Measurements from ENCODE around the gene CYP11A1. TPM values are rescaled to one million over a fixed set of nuclear protein-coding genes. Genes with fewer than 3 reads are reported as not detected.

CYP11A1 gene
- total and polyA plus RNA-seq, 2 donors (not counting 1 experiment from before 2014, with no cell fraction given) = not detected

DNA sequence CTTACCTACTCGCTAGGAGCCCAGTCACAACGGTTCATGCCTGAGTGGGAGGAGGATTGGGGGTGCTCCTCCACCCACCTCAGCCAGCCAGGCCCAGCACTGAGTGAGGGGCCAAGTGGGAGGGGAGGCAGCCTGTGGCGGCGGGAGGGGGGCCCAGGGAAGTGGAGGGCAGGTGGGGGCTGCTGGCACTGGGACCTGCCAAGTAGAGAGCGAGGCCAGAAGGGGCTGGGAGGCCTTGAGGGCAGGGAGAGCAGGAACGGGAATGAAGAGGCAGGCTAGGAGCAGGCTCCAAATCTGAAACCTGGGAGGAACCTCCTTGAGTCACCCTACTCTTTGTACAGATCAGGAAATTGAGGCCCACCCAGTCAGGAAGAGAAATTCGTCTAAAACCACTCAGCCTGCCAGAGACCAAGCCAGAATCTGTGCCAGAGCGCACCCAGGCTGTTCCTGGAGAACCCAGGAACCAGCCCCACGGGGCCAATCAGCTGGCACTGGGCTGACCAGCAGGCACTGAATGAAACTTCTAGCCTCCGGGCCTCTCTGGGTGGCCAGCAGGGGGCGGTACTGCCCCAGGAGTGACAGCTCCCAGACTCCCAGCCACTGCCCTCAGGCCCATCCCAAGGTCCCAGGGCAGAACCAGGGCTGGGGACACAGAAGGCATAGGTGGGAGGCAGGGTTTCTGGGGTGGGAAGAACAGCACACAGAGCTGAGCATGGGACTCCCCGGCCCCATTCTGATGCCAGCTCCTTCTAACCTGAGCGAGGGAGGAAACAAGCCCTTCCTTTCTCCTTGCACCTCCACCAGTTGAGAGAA lies 14.8 kb upstream of the CYP11A1 start:
- ATAC-seq (ENCODE audit: low read depth) (no peak), DNase-seq (peak; percentile 84)
- Histone ChIP-seq H2AFZ (ENCODE audit: insufficient read depth, low read depth, low read length, poor library complexity, severe bottlenecking) (no peak overlapping the region), H3K27ac (ENCODE audit: low read length in 2 of 2) (peak overlapping the region in 1 of 2 donors; percentile 97), H3K79me2 (ENCODE audit: control insufficient read depth, insufficient read depth, low read length) (peaks cover 12% of the 10 kb centered on the region), H3K4me3 (ENCODE audit: control extremely low read depth in 1 of 5, extremely low read depth in 1 of 5, insufficient read depth in 1 of 5, low read depth in 2 of 5, low read length in 4 of 5) (no peak overlapping the region), H4K20me1 (ENCODE audit: control insufficient read depth, insufficient read depth, low read length, poor library complexity, severe bottlenecking) (no peaks in the 10 kb centered on the region), H3K9me3 (ENCODE audit: control extremely low read depth in 1 of 3, control insufficient read depth in 2 of 3, insufficient read depth in 1 of 3, low read length in 2 of 3) (no peaks in the 10 kb centered on the region), H3K9ac (ENCODE audit: low read length) (no peak overlapping the region), H3K4me2 (replicated peaks; ENCODE audit: low read depth, low read length, poor library complexity, severe bottlenecking) (peak overlapping the region; percentile 76), H3K36me3 (replicated peaks in 1 of 2; ENCODE audit: control extremely low read depth in 1 of 2, control insufficient read depth in 1 of 2, extremely low read depth in 1 of 2, insufficient read depth in 2 of 2, low read length in 1 of 2) (no peaks in the 10 kb centered on the region), H3K4me1 (ENCODE audit: control insufficient read depth in 2 of 2, insufficient read depth in 2 of 2, low read length in 2 of 2) (peaks cover 53 to 58% of the 10 kb centered on the region in 2 donors), H3K27me3 (replicated peaks in 1 of 4; ENCODE audit: control extremely low read depth in 1 of 4, control insufficient read depth in 3 of 4, insufficient read depth in 4 of 4, low read length in 3 of 4) (no peaks in the 10 kb centered on the region)
- 38% methylated on average over 11 of the region's 13 CpGs for WGBS (ENCODE audit: insufficient coverage)
- intact Hi-C loops (cut with micrococcal nuclease) = loop anchor here (1.0 to 5.0 kb wide), 4 partner anchors 8 to 390 kb away; partner anchors contain the start of genes PML, STOML1 and UBL7
- TF ChIP-seq, protein P1, sequence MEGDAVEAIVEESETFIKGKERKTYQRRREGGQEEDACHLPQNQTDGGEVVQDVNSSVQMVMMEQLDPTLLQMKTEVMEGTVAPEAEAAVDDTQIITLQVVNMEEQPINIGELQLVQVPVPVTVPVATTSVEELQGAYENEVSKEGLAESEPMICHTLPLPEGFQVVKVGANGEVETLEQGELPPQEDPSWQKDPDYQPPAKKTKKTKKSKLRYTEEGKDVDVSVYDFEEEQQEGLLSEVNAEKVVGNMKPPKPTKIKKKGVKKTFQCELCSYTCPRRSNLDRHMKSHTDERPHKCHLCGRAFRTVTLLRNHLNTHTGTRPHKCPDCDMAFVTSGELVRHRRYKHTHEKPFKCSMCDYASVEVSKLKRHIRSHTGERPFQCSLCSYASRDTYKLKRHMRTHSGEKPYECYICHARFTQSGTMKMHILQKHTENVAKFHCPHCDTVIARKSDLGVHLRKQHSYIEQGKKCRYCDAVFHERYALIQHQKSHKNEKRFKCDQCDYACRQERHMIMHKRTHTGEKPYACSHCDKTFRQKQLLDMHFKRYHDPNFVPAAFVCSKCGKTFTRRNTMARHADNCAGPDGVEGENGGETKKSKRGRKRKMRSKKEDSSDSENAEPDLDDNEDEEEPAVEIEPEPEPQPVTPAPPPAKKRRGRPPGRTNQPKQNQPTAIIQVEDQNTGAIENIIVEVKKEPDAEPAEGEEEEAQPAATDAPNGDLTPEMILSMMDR (IDR thresholded peaks at IDR 0.05) = peak; percentile 95
- no peak for TF ChIP-seq EZH2 (IDR thresholded peaks at IDR 0.05; ENCODE audit: borderline replicate concordance, insufficient read depth, low read depth, low read length, poor library complexity, severe bottlenecking)
- Mint-ChIP-seq H3K9me3 (ENCODE audit: insufficient read depth) (no peaks in the 10 kb centered on the region), H3K27ac (peak overlapping the region; percentile 98), H3K4me1 (peaks cover 59% of the 10 kb centered on the region), H3K27me3 (no peaks in the 10 kb centered on the region), H3K4me3 (no peak overlapping the region)
- CTCF ChIA-PET = interaction anchor here (0.6 to 23.1 kb wide), 32 partner anchors 9 to 401 kb away, joined by 3 to 855 read pairs (median 5); partner anchors contain the start of genes ARID3B, CLK3, SEMA7A and UBL7
- POLR2A ChIA-PET = interaction anchor here (0.6 to 4.2 kb wide), 7 partner anchors 20 to 490 kb away, joined by 3 to 35 read pairs (median 4); partner anchors contain the start of genes SEMA7A and UBL7

All from B cell (primary cell).